OCI-LY3 (cell line): ENCODE data around the gene NEK11.

Experiments used
- EZH2phosphoT487 ChIP-seq: fragments of 200-600 bp; shearing (Covaris generic); IDR thresholded peaks from 2 replicates; pipeline ENCODE4 v1.6.1; 2018; ENCODE audit warnings: antibody characterized with exemption, mixed run types, low read depth
- TF ChIP-seq, protein P1 (sequence below): fragments of 200-600, 300-600 bp; sonication (generic); IDR thresholded peaks from 2 replicates; pipeline ENCODE4 v1.5.1; 2014; ENCODE audit warnings: antibody characterized with exemption, low read length, low read depth

DNA sequence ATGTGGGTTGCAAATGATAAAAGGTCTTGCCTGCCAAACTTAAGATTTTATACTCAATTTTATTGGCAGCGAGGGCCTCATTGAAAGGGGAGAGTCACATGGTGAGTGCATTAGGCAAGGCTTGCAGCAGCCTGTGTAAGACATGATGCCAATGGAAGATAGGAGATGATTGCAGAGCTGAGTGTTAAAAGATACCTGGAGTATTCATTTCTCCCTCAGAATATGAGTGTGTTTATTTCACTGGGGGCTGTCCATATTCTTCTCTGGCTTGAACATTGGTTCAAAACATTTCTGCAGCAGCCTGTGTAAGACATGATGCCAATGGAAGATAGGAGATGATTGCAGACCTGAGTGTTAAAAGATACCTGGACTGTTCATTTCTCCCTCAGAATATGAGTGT lies 189.7 kb downstream of the NEK11 start:
- TF ChIP-seq, protein P1, sequence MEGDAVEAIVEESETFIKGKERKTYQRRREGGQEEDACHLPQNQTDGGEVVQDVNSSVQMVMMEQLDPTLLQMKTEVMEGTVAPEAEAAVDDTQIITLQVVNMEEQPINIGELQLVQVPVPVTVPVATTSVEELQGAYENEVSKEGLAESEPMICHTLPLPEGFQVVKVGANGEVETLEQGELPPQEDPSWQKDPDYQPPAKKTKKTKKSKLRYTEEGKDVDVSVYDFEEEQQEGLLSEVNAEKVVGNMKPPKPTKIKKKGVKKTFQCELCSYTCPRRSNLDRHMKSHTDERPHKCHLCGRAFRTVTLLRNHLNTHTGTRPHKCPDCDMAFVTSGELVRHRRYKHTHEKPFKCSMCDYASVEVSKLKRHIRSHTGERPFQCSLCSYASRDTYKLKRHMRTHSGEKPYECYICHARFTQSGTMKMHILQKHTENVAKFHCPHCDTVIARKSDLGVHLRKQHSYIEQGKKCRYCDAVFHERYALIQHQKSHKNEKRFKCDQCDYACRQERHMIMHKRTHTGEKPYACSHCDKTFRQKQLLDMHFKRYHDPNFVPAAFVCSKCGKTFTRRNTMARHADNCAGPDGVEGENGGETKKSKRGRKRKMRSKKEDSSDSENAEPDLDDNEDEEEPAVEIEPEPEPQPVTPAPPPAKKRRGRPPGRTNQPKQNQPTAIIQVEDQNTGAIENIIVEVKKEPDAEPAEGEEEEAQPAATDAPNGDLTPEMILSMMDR, result no peak
- TF ChIP-seq EZH2phosphoT487, result no peak
